ENCODE measurements around the gene TFR2. TPM values are rescaled to one million over a fixed set of nuclear protein-coding genes. Genes with fewer than 3 reads are reported as not detected.
"Not testable (repeated sequence)": the region's sequence is repeated elsewhere in the genome, so short reads cannot be mapped to it uniquely, and the experiment has no call there.

Gene TFR2
- total RNA-seq, 2 donors from 2014 or later: 0.19 TPM; not detected in 1

GRCh38 chr7:100667331-100668068, 26.1 kb upstream of the TFR2 start:
- TF ChIP-seq, protein P1, sequence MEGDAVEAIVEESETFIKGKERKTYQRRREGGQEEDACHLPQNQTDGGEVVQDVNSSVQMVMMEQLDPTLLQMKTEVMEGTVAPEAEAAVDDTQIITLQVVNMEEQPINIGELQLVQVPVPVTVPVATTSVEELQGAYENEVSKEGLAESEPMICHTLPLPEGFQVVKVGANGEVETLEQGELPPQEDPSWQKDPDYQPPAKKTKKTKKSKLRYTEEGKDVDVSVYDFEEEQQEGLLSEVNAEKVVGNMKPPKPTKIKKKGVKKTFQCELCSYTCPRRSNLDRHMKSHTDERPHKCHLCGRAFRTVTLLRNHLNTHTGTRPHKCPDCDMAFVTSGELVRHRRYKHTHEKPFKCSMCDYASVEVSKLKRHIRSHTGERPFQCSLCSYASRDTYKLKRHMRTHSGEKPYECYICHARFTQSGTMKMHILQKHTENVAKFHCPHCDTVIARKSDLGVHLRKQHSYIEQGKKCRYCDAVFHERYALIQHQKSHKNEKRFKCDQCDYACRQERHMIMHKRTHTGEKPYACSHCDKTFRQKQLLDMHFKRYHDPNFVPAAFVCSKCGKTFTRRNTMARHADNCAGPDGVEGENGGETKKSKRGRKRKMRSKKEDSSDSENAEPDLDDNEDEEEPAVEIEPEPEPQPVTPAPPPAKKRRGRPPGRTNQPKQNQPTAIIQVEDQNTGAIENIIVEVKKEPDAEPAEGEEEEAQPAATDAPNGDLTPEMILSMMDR (IDR thresholded peaks at IDR 0.05): no peak
- H3K27me3 ChIP-seq: no peaks in the 10 kb centered on the region
- H3K4me3 ChIP-seq: no peak overlapping the region
- no peak for DNase-seq (ENCODE audit: low spot score)
- H3K36me3 ChIP-seq: no peaks in the 10 kb centered on the region
- H3K27ac ChIP-seq: no peak overlapping the region
- H3K9me3 ChIP-seq: no peaks in the 10 kb centered on the region
- no peaks in the 10 kb centered on the region for H3K4me1 ChIP-seq

DNA sequence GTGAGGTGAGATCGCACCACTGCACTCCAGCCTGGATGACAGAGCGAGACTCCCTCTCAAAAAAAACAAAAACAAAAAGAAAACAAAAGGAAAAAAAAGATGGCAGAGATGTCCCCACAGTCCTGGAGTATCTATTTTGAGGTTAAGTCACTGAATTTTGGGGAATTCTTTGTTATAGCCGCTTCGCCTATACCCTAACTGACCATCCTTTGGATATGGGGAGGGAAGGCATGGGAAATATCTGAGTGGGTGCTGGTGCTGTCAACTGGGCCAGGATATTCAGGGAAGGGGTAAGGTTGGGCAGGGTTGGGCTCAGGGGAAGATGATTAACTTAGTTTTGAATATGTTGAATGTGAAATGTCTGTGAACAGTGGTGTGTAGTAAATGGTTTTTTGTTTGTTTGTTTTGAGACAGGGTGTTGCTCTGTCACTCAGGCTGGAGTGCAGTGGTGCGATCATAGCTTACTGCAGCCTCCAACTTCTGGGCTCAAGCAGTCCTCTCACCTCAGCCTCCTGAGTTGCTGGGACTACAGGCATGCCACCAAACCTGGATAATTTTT, 23.9 kb upstream of the TFR2 start:
- DNase-seq (ENCODE audit: low spot score): no peak
- no peak overlapping the region for H3K4me3 ChIP-seq
- H3K4me1 ChIP-seq: no peaks in the 10 kb centered on the region
- no peaks in the 10 kb centered on the region for H3K9me3 ChIP-seq
- no peak overlapping the region for H3K27ac ChIP-seq
- H3K27me3 ChIP-seq: no peaks in the 10 kb centered on the region
- TF ChIP-seq, protein P1 (IDR thresholded peaks at IDR 0.05): no peak
- H3K36me3 ChIP-seq: no peaks in the 10 kb centered on the region

- H3K27me3 ChIP-seq; H3K27ac ChIP-seq; DNase-seq (ENCODE audit: low spot score); H3K4me1 ChIP-seq; H3K36me3 ChIP-seq; H3K4me3 ChIP-seq; H3K9me3 ChIP-seq: not testable (repeated sequence)
Measured at GRCh38 chr7:100662194-100662776, 20.9 kb upstream of the TFR2 start.

- DNase-seq (ENCODE audit: low spot score): no peak
- Histone ChIP-seq H3K4me1 (peaks cover 0 to 7% of the 10 kb centered on the region in 2 donors), H3K36me3 (no peaks in the 10 kb centered on the region), H3K9me3 (no peaks in the 10 kb centered on the region), H3K27ac (no peak within 1 kb of the TSS), H3K4me3 (no peak within 1 kb of the TSS), H3K27me3 (peaks cover 11 to 22% of the 10 kb centered on the region in 2 donors)
- TF ChIP-seq, protein P1 (IDR thresholded peaks at IDR 0.05): no peak
Measured at GRCh38 chr7:100655908-100656674, 14.7 kb upstream of the TFR2 start, which contains the start of gene ACTL6B. Gene ACTL6B, minus strand, starts transcription at chr7:100656448. Its CDS starts 94 bp downstream, at chr7:100656354.

- H3K27me3 ChIP-seq: peaks cover 11 to 22% of the 10 kb centered on the region in 2 donors
- no peaks in the 10 kb centered on the region for H3K36me3 ChIP-seq
- H3K4me3 ChIP-seq: no peak overlapping the region
- no peak for DNase-seq (ENCODE audit: low spot score)
- peaks cover 0 to 7% of the 10 kb centered on the region in 2 donors for H3K4me1 ChIP-seq
- TF ChIP-seq, protein P1 (IDR thresholded peaks at IDR 0.05): no peak
- H3K27ac ChIP-seq: no peak overlapping the region
- no peaks in the 10 kb centered on the region for H3K9me3 ChIP-seq
Measured at GRCh38 chr7:100654908-100655831, 13.8 kb upstream of the TFR2 start.
